HEK293 (cell line): ENCODE results near the gene ZNF276.

ENCODE experiments used
- CTCF ChIA-PET: fragments of 350-600 bp; formaldehyde crosslinking; extraction: SDS; loops from one replicate; lab custom pipeline; 2021; ENCODE audit warnings: antibody characterized with exemption; lab: Yijun Ruan, JAX
- POLR2A ChIA-PET: fragments of 300-600 bp; formaldehyde crosslinking; extraction: SDS; loops from one replicate; lab custom pipeline; 2020; ENCODE audit warnings: antibody characterized with exemption, inconsistent platforms; lab: Yijun Ruan, JAX
- H3K27ac ChIP-seq: fragments of 200-500 bp; sonication (Bioruptor generic); 2 replicates; pipeline ENCODE4 v1.5.1; 2014; ENCODE audit warnings: low read depth, low read length, control low read depth, inconsistent platforms; ENCODE audit errors: extremely low read depth
- H3K36me3 ChIP-seq, 2 experiments: fragments of 200-500 bp in 1 of 2; sonication (Bioruptor generic) in 1 of 2; 1 replicate in 1 of 2; 2 replicates in 1 of 2; pipeline ENCODE4 v1.5.1; 2014 to 2017; ENCODE audit warnings: inconsistent platforms in 2 of 2, low read length in 2 of 2; ENCODE audit not compliant: control insufficient read depth in 2 of 2, insufficient read depth in 1 of 2
- H3K4me1 ChIP-seq: fragments of 200-500 bp; sonication (Bioruptor generic); 2 replicates; pipeline ENCODE4 v1.5.1; 2014; ENCODE audit warnings: mild to moderate bottlenecking, low read length, inconsistent platforms; ENCODE audit not compliant: control insufficient read depth, insufficient read depth
- H3K4me3 ChIP-seq: 2 replicates; pipeline ENCODE4 v1.5.1; 2011; ENCODE audit warnings: low read depth, mild to moderate bottlenecking, control low read depth, low read length, moderate library complexity
- H3K9me3 ChIP-seq: fragments of 200-500 bp; sonication (Bioruptor generic); 2 replicates; pipeline ENCODE4 v1.5.1; 2014; ENCODE audit warnings: low read depth, low read length, inconsistent platforms; ENCODE audit not compliant: control insufficient read depth, insufficient read depth
- BCL11A ChIP-seq: fragments of 450-650 bp; formaldehyde crosslinking; IDR thresholded peaks from 2 replicates; pipeline ENCODE4 v1.5.1; 2016; ENCODE audit warnings: low read depth, missing biosample characterization, missing genetic modification characterization
- HOXA7 ChIP-seq: sonication (generic); formaldehyde crosslinking; IDR thresholded peaks from 2 replicates; pipeline ENCODE4 v1.8.1; 2022; ENCODE audit warnings: missing genetic modification reagents, borderline replicate concordance
- KLF9 ChIP-seq: fragments of 450-650 bp; formaldehyde crosslinking; IDR thresholded peaks from 2 replicates; pipeline ENCODE4 v1.5.1; 2016; ENCODE audit warnings: missing biosample characterization, missing genetic modification characterization, low read depth
- MEIS1 ChIP-seq: sonication (generic); formaldehyde crosslinking; IDR thresholded peaks from 2 replicates; pipeline ENCODE4 v1.8.1; 2022; ENCODE audit warnings: missing genetic modification reagents, mild to moderate bottlenecking, borderline replicate concordance
- PRDM10 ChIP-seq: fragments of 450-650 bp; formaldehyde crosslinking; IDR thresholded peaks from 2 replicates; pipeline ENCODE4 v1.5.1; 2016; ENCODE audit warnings: missing biosample characterization, missing genetic modification characterization
- PRDM6 ChIP-seq: fragments of 450-650 bp; formaldehyde crosslinking; IDR thresholded peaks from 2 replicates; pipeline ENCODE4 v1.5.1; 2017; ENCODE audit warnings: missing biosample characterization, missing genetic modification characterization
- TSHZ1 ChIP-seq: fragments of 450-650 bp; formaldehyde crosslinking; IDR thresholded peaks from 2 replicates; pipeline ENCODE4 v1.5.1; 2016; ENCODE audit warnings: missing biosample characterization, missing genetic modification characterization, borderline replicate concordance
- WT1 ChIP-seq: fragments of 450-650 bp; formaldehyde crosslinking; IDR thresholded peaks from 2 replicates; pipeline ENCODE4 v1.5.1; 2016; ENCODE audit warnings: missing biosample characterization, missing genetic modification characterization
- ZBTB17 ChIP-seq: fragments of 450-650 bp; formaldehyde crosslinking; IDR thresholded peaks from 2 replicates; pipeline ENCODE4 v1.5.1; 2016; ENCODE audit warnings: missing biosample characterization, missing genetic modification characterization
- ZBTB26 ChIP-seq: fragments of 450-650 bp; formaldehyde crosslinking; optimal IDR thresholded peaks from 2 replicates; pipeline ENCODE3; 2016; ENCODE audit warnings: missing biosample characterization, mild to moderate bottlenecking, missing genetic modification characterization
- ZFP69B ChIP-seq: fragments of 450-650 bp; formaldehyde crosslinking; IDR thresholded peaks from 2 replicates; pipeline ENCODE4 v1.5.1; 2016; ENCODE audit warnings: missing biosample characterization, missing genetic modification characterization
- ZNF157 ChIP-seq: fragments of 450-650 bp; formaldehyde crosslinking; IDR thresholded peaks from 2 replicates; pipeline ENCODE4 v1.5.1; 2016; ENCODE audit warnings: missing biosample characterization, missing genetic modification characterization
- ZNF169 ChIP-seq: fragments of 450-650 bp; formaldehyde crosslinking; IDR thresholded peaks from 2 replicates; pipeline ENCODE4 v1.5.1; 2016; ENCODE audit warnings: missing biosample characterization, missing genetic modification characterization
- ZNF19 ChIP-seq: fragments of 450-650 bp; formaldehyde crosslinking; IDR thresholded peaks from 2 replicates; pipeline ENCODE4; 2016; ENCODE audit warnings: missing biosample characterization, missing genetic modification characterization, low read depth
- ZNF223 ChIP-seq: fragments of 450-650 bp; formaldehyde crosslinking; IDR thresholded peaks from 2 replicates; pipeline ENCODE4 v1.5.1; 2016; ENCODE audit warnings: missing biosample characterization, missing genetic modification characterization
- ZNF24 ChIP-seq: fragments of 450-650 bp; formaldehyde crosslinking; IDR thresholded peaks from 2 replicates; pipeline ENCODE4 v1.5.1; 2016; ENCODE audit warnings: missing biosample characterization, missing genetic modification characterization
- ZNF335 ChIP-seq: fragments of 450-650 bp; formaldehyde crosslinking; conservative IDR thresholded peaks from 2 replicates; pipeline ENCODE4 v1.5.1; 2016; ENCODE audit warnings: missing biosample characterization, missing genetic modification characterization
- ZNF433 ChIP-seq: fragments of 450-650 bp; formaldehyde crosslinking; IDR thresholded peaks from 2 replicates; pipeline ENCODE4 v1.5.1; 2016; ENCODE audit warnings: missing biosample characterization, missing genetic modification characterization, low read depth
- ZNF623 ChIP-seq: fragments of 450-650 bp; formaldehyde crosslinking; IDR thresholded peaks from 2 replicates; pipeline ENCODE4 v1.5.1; 2016; ENCODE audit warnings: missing biosample characterization, missing genetic modification characterization
- ZNF639 ChIP-seq: fragments of 450-650 bp; formaldehyde crosslinking; IDR thresholded peaks from 2 replicates; pipeline ENCODE4 v1.5.1; 2016; ENCODE audit warnings: missing biosample characterization, missing genetic modification characterization

ZNF276 gene

GRCh38 chr16:89744813-89745212 is 23.5 kb downstream of the ZNF276 start (continued):
- TF ChIP-seq ZBTB17 (tag by site-specific recombination), result no peak

GRCh38 chr16:89746043-89746442 is 24.7 kb downstream of the ZNF276 start:
- H3K4me1 ChIP-seq, result no peaks in the 10 kb centered on the region
- H3K9me3 ChIP-seq, result no peaks in the 10 kb centered on the region
- no peak overlapping the region for H3K4me3 ChIP-seq
- ChIA-PET CTCF (no interaction called here), POLR2A (no interaction called here)
- H3K27ac ChIP-seq, result no peak overlapping the region
- TF ChIP-seq BCL11A (tag by site-specific recombination) (no peak), ZBTB26 (tag by site-specific recombination) (no peak), PRDM6 (tag by site-specific recombination) (no peak), HOXA7 (CRISPR knock-in tag) (no peak), ZFP69B (no peak), ZBTB17 (tag by site-specific recombination) (no peak), ZNF19 (no peak), ZNF335 (tag by site-specific recombination) (no peak), WT1 (no peak), ZNF433 (tag by site-specific recombination) (no peak), MEIS1 (CRISPR knock-in tag) (no peak), KLF9 (no peak), ZNF169 (tag by site-specific recombination) (no peak), TSHZ1 (tag by site-specific recombination) (no peak), PRDM10 (no peak), ZNF24 (no peak), ZNF223 (no peak), ZNF639 (no peak), ZNF157 (tag by site-specific recombination) (no peak), ZNF623 (tag by site-specific recombination) (no peak)
- H3K36me3 ChIP-seq, result peaks cover 46 to 95% of the 10 kb centered on the region in 2 experiments; a peak in 2 of 3 replicates
